ENCODE measurements around the gene AGTPBP1.

Gene AGTPBP1

DNA sequence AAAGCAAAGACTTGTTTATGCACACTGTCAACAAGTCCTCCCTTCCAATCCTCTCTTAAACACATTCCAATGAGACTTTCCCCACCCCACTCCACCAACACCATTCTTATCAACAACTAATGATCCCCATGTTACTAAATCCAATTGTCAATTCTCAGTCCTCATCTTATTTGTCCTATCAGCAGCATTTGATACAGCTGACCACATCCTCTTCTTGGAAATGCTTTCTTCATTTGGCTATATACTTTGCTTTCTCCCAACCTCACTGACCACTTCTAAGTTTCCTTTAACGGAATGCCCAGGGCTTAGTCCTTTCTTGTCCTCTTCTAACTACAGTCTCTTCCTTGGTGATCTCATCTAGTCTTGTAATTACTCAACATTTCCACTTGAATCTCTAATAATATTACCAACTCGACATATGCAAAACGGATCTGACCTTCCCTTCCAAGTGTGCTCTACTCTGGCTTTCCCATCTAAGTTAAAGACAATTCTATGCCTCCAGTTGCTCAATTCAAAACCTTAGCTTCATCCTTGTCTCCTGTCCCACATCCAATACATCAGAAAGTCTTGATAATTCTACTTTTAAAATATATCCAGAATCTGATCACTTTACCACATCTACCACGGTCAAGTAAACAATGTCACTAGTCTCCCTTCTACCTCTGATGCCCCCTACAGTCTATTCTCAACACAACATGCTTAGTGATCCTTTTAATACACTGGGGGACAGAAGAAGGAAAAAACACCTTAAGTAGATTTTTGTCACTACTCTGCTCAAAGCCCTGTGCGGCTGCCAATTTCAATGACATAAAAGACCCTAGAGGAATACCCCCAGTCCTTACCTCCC, 25.5 kb downstream of the AGTPBP1 start:
- DNase-seq: peak; percentile 66

DNA sequence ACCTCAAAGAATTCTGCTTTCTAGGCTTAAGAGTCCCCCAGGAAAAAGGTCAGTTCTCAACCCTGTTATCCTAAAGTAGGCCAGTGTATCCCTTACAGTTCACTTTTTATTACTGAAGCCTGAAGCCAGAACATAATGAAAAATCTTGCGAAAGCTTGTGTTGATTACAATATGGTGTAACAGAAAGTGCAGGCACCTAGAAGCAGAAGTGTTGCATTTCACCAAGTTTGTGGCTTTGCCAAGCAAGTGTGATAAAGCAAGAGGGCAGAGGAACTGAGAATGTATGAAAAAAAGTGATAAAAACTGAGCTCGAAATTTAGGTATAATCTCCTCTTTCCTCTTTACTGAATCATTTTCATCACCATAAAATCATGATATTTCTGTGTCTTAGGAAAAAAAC, 26.2 kb downstream of the AGTPBP1 start:
- peak; percentile 93 for DNase-seq

DNA sequence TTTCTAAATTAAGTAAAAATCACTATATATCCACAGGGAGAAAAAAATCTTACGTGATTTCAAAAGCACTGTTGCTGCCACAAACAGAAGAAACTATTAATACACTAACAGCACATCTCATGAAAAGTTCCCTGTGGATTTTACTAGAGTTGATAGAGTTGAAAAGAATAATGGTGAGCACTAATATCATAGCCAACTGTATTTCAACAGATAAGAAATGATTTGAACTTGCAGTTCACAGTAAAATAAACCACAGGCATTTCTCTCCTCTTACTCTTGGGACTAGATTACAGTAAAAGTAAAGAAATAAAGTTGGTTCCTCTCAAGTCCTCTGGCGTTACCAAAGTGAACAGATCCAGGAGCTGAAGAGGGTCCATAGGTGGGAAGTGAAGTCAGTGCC, 27.9 kb downstream of the AGTPBP1 start:
- no peak for DNase-seq

DNA sequence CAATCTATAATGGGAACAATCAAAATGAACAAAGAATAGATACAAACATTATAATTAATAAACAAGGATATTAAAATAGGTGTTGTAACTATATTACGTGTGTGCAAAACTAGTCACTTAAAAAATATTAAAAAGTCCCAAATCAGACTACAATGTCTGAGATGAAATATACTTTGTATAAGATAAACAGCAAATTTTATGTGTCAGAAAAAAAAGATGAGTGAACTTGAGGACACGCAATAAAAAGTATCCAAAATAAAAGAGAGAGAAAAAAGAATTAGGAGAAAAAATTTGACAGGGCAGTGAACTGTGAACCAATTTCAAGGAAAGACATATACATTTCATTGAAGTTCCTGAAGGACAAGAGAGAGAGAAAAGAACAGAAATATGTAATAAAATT, 37.0 kb downstream of the AGTPBP1 start:
- no peak for DNase-seq

DNA sequence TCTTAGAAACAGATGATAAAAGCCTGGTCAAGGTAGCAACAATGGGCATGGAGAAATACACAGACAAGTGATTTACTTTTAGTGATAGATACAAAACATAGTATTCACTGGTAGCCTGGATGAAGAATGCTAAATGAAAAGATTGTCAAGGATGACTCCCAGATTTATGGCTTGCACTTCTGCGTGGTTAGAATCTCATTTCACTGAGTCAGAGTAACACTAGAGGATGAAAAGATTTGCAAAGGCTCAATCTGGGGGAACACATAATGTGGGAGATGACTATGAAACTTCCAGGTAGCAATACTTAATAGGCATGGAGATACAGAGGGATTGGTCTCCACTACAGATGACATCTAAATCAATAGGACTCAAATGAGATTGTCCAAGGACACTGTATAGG, 38.4 kb downstream of the AGTPBP1 start:
- no peak for DNase-seq

DNA sequence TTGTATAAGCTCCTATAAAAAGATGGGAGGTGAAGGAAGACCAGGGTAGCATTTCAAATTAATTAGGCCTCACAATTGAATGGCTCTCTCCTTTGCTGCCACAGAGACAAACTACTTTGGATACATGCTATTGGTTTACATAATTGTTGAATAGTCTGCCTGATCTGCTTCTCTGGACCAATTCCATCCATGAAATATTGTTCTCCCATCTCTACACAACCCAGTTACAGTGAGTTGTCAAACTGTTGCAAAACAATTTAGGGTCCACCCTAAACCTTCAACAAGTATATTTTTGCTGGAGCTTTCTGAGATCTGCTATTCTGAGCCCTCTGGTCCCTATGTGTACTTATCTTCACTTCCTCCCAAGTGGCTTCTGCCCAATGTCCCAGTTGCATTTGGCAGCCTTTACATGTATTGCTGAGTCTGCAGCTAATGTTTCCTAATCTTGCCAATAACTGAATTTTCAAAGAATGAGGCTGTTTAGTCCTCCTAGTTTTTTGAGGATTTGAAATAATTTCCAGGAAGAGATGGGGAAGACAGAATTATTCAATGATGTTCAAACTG, 38.9 kb downstream of the AGTPBP1 start:
- no peak for DNase-seq

DNA sequence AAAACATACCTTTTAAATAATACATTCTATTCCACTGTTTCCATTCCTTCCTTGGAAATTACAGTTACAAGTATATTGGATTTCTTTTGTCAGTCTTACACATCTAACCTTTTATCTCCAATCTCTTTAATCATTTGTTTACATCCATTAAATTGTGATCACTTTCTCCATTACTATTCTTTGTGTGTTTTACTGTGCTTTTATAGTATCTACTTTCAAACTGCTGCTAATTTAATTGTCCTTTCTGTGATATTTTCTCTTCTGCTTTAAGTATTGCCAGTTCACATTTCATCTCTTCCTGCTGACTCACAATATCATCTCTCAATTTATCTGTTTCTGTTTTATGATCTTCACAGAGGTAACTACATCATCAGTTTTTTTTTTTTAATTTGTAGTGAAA, 39.6 kb downstream of the AGTPBP1 start:
- DNase-seq: no peak

DNA sequence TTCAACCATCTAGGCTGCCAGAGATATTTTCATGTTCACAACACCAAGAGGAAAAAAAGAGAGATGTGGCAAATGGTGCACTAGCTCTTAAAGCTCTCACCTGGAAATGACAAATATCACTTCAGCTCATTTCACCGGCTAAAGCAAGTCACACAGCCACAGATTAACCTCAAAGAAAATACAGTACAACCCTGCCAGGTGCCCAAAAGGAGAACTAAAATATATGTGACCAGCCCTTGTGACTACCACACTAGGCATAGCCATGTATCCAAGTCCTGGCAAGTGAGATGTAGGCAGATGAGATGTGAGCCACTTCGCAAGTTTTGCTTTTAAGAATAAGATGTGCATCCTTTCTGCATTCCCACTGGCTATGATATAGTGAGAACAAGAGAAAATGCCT, 41.4 kb downstream of the AGTPBP1 start:
- peak; percentile 35 for DNase-seq

DNA sequence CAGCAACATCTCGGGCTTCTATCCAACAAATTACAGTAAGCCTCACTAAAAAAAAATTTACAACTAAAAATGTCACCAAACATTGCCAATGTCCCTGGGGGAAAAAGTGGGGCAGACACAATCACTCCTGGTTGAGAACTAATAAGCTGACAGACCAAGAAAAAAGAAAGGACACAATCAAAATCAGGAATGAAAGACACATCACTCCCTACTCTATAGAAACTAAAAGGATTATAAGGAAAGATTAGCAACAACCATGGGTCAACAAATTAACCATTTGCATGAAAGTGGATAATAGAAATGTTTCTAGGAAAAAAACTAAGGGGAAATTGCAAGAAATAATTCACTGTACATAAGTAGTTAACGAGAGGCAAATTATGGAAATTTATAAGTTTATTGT, 53.4 kb downstream of the AGTPBP1 start:
- DNase-seq: no peak

DNA sequence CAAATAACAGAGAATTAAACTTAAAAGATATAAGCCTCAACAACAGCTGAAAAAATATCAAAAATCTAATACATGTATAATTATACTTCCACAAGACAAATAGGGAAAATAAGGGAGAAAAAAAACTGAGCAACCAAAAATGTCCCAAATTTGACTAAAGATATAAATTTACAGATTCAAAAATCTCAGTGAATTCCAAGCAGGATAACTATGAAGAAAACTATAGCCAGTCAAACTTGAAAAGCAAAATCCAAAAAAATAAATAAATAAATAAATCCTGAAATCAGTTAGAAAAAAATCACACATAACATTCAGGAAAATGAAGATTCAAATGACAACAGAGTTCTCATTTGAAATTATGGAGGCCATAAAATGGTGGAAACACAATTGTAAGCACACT, 56.7 kb downstream of the AGTPBP1 start:
- DNase-seq: no peak

DNA sequence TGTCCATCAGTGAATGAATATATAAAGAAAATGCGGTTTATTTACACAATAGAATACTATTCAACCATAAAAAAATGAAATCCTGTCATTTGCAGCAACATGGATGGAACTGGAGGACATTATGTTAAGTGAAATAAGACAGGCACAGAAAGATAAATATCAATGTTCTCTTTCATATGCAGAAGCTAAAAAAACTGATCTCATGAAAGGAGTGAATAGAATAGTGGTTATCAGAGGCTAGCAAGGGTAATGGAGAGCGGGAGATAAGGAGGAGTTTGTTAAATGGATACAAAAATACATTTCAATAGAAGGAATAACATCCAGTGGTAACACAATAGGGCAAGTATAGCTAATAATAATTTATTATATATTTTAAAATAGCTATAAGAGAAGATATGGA, 65.0 kb downstream of the AGTPBP1 start:
- no peak for DNase-seq

DNA sequence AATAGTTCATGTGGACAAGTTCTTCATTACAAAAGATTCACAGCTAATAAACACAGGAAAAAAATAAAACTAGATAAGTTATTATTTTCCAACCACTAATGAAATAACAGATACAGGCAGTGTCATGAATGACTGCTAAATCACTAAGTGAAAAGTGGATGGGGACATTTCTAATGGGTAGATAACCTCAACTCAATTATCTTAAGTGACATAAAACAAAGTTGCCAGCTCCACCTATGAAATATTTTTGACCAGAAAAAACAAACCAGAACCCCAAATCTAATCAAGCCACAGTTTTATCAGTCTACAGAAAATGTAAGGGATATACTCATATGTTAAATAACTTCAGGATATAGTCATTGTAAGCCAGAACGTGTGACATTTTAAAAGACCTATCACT, 74.4 kb downstream of the AGTPBP1 start:
- DNase-seq: no peak

DNA sequence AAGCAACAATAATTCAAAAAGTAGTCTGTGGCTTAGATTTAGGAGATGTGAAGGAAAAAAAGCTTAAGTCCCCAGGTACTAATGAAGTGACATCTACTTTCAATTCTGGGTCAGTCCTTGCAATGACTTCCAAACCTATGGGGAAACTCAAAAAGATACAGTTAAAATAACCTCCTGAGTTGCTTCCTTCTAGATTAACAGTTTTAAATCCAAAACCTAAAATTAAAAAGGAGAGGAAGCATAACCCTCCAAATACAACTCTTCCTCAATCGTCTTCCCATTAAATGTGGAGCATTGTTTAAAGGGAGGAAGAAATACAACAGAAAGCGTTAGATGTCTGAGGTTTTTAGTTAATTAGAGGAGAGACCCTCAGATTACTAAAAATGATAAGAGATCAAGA, 75.7 kb downstream of the AGTPBP1 start:
- DNase-seq: no peak

DNA sequence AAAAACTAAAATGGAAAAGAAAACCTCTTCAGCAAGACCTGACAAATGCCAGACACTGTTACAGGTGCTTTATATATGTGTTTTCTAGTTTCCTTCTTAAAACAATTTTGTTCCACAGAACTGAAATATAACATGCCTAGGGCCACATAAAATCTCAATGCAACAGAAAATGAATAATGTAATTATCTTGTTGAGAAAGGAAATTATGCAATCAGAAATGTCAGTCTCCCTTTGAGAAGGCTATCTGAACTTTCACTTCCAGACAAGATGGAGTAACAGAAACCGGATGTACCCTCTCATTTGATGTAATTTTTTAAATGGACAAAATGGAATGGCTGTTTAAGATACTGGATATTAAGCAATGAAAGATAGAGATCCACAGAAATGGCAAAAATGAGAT, 79.2 kb downstream of the AGTPBP1 start:
- DNase-seq: no peak

DNA sequence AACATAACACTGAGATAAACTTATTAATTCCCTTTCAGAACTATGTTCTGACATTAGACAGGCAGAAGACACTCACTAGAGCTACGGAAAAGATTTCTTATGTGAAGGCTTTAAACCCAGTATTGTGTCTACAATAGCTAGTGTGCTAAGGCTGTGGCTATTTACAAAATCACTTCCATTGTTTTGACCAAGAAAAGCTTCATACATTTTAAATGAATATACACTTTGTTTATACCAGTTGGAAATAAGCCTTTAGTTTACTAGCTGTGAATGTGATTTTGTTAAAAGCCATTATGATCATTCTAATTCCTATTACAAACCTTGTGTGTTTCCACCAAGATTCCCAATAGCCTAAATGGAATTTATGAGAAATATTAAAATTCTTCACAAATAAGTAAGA, 83.0 kb downstream of the AGTPBP1 start:
- DNase-seq: no peak

DNA sequence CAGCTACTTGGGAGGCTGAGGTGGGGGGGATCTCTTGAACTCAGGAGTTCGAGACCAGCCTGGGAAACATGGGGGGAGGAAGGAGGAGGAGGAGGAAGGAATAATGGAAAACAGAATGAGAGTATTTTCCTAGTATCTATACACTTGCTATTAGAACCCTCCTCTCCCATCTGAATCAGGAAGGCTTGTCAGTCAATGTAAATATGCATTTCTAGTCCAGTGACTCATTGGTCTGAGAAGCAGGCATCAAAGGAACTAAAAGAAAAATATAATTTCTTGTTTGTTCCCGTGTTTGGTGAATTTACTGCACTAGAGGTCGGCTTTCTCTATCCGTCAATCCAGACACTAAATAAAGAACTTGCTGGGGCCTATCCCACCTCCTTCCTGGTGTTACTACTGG, 88.6 kb downstream of the AGTPBP1 start:
- DNase-seq: no peak

DNA sequence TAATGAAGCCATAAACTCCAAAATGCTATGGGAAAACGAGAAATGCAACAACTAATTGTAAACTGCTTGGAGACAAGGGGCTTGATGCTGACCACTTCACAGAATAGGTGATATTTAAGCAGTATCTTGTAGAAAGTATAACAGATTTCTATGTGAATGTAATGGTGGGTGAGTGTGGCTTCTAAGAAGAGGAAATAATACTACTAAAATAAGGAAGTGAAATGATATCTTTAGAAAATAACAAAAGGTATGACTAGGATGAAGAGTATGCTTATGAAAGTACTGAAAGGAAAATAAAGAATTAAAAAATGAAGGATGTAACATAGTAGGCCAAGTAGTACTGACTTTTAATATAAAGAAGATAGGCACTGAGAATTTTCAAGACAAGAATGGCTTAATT, 94.2 kb downstream of the AGTPBP1 start:
- DNase-seq: no peak

DNA sequence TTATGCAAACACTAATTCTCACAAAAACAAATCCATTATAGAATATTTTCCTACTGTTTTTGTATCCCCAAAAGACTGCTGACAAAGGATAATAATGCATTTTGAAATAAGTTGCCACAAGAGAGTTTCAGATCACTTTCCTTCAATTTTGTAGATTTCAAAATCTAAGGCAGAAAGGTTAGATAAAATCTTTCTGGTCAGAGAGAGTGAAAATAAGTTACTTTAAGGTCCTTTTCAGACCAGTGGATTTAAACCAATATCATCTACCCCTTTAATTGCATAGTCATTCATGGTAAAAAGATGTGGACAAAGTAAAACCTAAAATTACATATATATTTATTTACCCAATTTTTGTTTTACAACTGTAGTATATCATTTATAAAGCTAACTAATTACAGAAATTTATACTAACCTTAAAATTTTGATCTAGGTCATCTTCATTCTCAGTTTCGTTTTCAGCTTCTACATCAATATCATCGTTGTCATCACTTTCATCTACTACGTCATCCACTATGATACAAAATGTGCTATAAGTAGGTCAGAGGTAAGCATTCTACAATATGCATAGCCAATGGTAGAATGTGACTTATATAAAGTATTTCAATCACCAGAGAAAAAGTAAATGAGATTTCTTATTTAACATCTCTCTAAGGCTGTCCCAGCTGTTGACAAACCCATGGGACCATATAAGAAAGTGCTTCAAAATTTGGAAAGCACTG, 95.7 kb downstream of the AGTPBP1 start:
- no peak for DNase-seq

DNA sequence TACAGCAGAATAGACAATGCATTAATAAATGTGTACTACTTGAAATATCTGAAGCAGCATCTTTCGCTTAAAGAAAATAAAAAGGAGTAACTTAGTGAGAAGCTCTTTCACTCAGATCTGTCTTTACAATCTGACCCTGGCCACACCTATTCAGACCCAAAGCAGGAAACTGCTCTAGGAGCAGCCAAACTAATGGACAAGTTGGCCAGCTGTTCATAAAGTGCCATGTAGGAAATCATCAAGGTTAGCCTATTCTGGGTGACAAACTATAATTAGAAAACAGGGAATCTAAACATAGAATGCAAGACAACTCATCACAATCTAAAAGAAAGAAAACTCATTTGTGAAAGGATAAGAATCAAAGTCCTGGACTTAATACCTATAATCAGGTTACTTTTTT, 101.3 kb downstream of the AGTPBP1 start:
- DNase-seq: no peak

DNA sequence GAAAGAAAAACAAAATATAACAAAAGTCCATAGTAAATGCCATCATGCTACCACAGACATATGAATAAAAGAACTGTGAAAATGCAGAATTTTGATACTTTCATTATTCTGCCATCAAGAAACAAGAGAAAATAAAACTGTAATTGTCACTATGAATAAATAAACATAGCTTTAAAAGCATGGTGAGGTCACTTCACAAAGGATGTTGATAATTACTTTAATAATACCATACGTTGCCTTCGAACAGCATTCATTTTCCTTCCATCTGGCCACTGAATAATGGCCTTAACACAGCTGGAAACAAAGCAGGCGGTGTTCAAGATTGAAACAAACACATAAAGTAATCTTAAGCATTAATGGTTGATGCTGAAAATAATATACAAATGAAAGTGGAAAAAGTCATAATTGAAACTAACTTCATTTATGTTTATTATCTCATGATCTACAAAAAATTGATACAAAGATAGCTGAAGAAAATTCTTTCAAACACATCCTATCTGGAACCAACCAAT, 102.0 kb downstream of the AGTPBP1 start:
- no peak for DNase-seq

DNA sequence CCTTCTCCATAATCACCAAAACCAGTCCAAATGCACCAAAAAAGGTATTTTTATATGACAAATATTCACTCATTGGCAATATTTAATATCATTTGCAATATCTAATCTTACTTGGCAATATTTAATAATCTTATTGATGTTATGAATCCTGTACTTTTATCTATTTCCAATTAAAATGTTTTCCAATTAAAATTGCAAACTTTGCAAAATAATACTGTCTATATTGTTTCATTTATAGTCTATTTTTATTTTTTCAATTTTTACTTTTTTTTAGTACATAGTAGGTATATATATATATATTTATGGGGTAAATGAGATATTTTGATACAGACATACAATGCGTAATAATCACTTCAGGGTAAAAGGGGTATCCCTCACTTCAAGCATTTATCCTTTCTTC, 109.9 kb downstream of the AGTPBP1 start:
- no peak for DNase-seq

DNA sequence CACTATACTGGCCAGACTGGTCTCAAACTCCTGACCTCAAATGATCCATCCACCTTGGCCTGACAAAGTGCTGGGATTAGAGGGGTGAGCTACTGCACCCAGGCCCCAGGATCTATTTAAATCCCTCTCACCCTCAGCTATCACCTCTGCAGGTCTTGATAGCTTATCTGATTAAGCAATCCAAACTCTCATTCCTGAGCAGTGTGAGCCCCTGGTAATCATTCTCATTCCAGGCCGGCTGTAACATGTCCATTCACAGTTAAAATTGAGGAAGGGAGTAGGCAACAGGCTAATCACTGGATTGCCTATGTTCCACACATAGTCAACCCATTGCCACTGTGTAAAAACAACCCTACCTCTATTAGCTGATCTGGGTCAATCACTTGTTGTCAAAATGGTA, 111.1 kb downstream of the AGTPBP1 start:
- no peak for DNase-seq

DNA sequence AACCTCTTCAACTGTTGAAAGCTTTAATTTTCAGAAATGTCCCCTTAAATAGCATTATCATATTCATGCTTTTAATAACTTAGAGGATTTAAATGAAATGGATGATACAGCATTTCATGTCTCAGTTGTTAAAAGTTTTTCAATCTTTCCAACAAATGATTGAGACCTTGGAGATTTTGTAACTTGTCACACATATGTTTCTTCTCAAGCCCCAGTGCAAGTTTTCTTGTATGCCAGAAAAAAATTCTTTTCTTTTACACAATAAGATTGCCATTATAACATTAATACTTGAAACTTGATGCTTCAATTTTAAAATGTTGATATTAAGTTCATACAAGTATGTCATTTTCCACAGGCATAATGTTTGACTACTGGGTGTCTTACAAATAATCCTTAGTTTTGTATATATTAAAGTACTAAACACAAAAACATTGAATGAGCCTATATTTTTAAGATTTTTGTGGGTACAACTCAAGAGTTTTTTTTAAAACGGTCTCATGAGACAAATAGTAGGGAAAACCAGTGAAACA, 124.5 kb downstream of the AGTPBP1 start:
- DNase-seq: no peak

DNA sequence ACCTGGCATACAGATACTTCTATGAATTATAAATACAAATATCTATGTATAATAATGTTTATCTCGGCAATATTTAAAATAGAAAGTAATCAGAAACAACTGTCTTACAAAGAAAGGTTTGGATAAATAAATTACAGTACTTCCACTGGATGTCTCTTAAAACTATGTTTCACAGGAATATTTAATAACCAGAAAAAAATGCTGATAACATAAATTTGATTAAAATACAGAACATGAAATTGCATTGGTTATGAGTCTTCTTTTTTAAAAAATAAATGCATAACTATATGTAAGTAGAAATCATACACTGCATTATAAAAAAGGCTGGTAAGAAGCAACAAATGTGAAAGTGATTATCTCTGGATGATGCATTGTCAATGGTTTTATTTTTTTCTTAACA, 126.0 kb downstream of the AGTPBP1 start:
- no peak for DNase-seq

Measured in GF-D8 (cell line).